Transverse colon (tissue), 4 donors: ENCODE results near the gene PHF10. TPM values are rescaled to one million over a fixed set of nuclear protein-coding genes. Genes with fewer than 3 reads are reported as not detected.

Experiments
- DNase-seq: peaks from one replicate; pipeline ENCODE4 v3.0.0-alpha.2; 2019
- H3K27ac ChIP-seq, 4 donors: fragments of 200-600 bp; sonication (generic); 2 replicates each; pipeline ENCODE4 v1.5.1; 2016 to 2018; ENCODE audit warnings: inconsistent platforms in 4 of 4
- H3K27me3 ChIP-seq: fragments of 200-600 bp; sonication (generic); 2 replicates; pipeline ENCODE4 v1.5.1; 2017; ENCODE audit warnings: inconsistent platforms
- H3K36me3 ChIP-seq, 4 donors: fragments of 200-600 bp; sonication (generic); 2 replicates each; pipeline ENCODE4 v1.5.1; 2017 to 2019; ENCODE audit warnings: inconsistent platforms in 4 of 4
- H3K4me1 ChIP-seq, 4 donors: fragments of 200-600 bp; sonication (generic); 2 replicates each; pipeline ENCODE4 v1.5.1; 2017 to 2020; ENCODE audit warnings: inconsistent platforms in 4 of 4
- H3K4me3 ChIP-seq, 4 donors: fragments of 200-600 bp; sonication (generic); 1 replicate in 1 of 4; 2 replicates in 3 of 4; pipeline versions ENCODE4 v1.5.1 to v1.6.1; 2017 to 2019; ENCODE audit warnings: inconsistent platforms in 4 of 4
- H3K9me3 ChIP-seq, 2 donors: fragments of 200-600 bp; sonication (generic); 2 replicates each; pipeline ENCODE4 v1.5.1; 2017 to 2019; ENCODE audit warnings: inconsistent platforms in 2 of 2
- EP300 ChIP-seq: sonication (generic); formaldehyde crosslinking; IDR thresholded peaks from one replicate; pipeline ENCODE4 v1.6.1; 2017; ENCODE audit warnings: antibody characterized with exemption, low read depth
- POLR2A ChIP-seq: fragments of 450-650 bp; IDR thresholded peaks from one replicate; pipeline ENCODE4 v1.6.1; 2016; ENCODE audit warnings: antibody characterized with exemption, mild to moderate bottlenecking, moderate library complexity
- POLR2AphosphoS5 ChIP-seq, 3 donors: sonication (generic); formaldehyde crosslinking; IDR thresholded peaks; one replicate each; pipeline ENCODE4 v1.6.1; 2016; ENCODE audit warnings: antibody characterized with exemption in 3 of 3
- WGBS, 2 donors: methylation state at CpG; one replicate each; pipeline ENCODE4 v1.1.5; 2018; ENCODE audit warnings: low coverage in 1 of 2; 5-methylcytosine and 5-hydroxymethylcytosine counted together
- in situ Hi-C, 4 donors: fragments of 200-750 bp; cut with MboI; loops; one replicate each; pipeline versions ENCODE4 v1.15.0 to v1.15.1; 2017; ENCODE audit warnings: low sequenced_read_pairs in 3 of 4, low pct_ligation_motif_present in 1 of 4, low pct_unique_long_range_greater_than_20kb in 1 of 4
- intact Hi-C: fragments of 100-400 bp; cut with DNase I; formaldehyde crosslinking; loops from one replicate; pipeline ENCODE4 v1.15.1; 2023; ENCODE audit warnings: low total_unique reads
- total RNA-seq, 4 donors: library from RNA; depleted of rRNA; stranded (reverse); fragments of >200 nt; gene quantifications; one replicate each; pipeline ENCODE4 v1.1.0, GENCODE V29; 2016
- TF ChIP-seq, protein P1 (sequence below), 5 experiments: fragments of 200-600 bp in 3 of 5; fragments of 450-650 bp in 2 of 5; sonication (generic) in 3 of 5; IDR thresholded peaks; 1 replicate in 2 of 5; 2 replicates in 3 of 5; pipeline ENCODE4 v1.5.1; 2016 to 2017; ENCODE audit warnings: antibody characterized with exemption in 5 of 5, inconsistent platforms in 3 of 5, mild to moderate bottlenecking in 2 of 5, moderate library complexity in 1 of 5

The PHF10 gene
- total RNA-seq, 4 donors from 2014 or later = 21.3 to 49.9 (median 25.3) TPM

DNA sequence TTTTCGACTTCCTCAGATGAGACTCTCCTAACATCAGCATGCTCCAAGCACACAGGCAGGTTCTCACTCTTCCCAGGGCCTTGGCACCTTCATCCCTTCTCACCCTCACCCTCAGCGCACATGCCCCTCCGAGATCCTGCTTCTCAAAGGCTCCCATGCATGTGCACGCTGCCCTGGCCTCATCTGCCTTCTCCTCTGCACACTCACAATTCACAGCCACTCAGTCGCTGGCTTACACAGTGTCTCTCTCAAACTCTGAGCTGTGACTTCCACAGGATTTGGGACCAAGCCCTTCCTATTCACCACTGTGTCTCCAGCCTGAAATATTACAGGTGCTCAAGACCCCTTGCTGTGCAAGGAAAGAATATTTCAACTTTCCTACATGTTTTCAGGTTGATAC, 52.7 kb downstream of the PHF10 start:
- WGBS, 2 donors = 94 to 95% methylated on average over 5 of the region's 5 CpGs
- in situ Hi-C loops (no loop called here), intact Hi-C loops (no loop called here)
- Histone ChIP-seq H3K27me3 (no peaks in the 10 kb centered on the region), H3K27ac (no peak overlapping the region), H3K36me3 (peaks cover 0 to 1% (median 0%) of the 10 kb centered on the region in 4 donors), H3K4me1 (no peaks in the 10 kb centered on the region), H3K4me3 (no peak overlapping the region), H3K9me3 (no peaks in the 10 kb centered on the region)
- TF ChIP-seq POLR2A (no peak), EP300 (no peak), POLR2AphosphoS5 (IDR thresholded peaks at IDR 0.05) (no peak)
- TF ChIP-seq, protein P1, sequence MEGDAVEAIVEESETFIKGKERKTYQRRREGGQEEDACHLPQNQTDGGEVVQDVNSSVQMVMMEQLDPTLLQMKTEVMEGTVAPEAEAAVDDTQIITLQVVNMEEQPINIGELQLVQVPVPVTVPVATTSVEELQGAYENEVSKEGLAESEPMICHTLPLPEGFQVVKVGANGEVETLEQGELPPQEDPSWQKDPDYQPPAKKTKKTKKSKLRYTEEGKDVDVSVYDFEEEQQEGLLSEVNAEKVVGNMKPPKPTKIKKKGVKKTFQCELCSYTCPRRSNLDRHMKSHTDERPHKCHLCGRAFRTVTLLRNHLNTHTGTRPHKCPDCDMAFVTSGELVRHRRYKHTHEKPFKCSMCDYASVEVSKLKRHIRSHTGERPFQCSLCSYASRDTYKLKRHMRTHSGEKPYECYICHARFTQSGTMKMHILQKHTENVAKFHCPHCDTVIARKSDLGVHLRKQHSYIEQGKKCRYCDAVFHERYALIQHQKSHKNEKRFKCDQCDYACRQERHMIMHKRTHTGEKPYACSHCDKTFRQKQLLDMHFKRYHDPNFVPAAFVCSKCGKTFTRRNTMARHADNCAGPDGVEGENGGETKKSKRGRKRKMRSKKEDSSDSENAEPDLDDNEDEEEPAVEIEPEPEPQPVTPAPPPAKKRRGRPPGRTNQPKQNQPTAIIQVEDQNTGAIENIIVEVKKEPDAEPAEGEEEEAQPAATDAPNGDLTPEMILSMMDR (IDR thresholded peaks at IDR 0.05) = no peak
- no peak for DNase-seq

DNA sequence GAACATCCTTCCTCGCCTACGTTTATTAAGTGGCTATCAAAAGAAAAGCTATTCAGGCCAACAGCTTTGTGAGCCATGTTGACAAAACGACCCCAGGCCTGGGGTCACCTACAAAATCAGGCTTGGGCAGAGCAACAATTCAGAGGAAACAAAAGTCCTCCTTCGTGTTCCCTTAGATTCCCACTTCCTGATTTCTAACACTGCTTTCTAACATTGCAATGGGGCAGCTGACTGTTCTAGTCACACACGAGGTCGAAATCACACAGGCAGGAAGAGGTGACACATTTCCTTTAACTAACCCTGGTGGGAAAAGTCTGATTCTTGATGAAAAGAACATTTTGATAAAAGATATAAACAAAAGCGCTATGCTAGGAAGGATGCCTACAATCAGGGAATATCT, 54.4 kb downstream of the PHF10 start:
- in situ Hi-C loops = no loop called here
- WGBS, 2 donors = 63 to 64% methylated on average over 7 of the region's 7 CpGs

DNA sequence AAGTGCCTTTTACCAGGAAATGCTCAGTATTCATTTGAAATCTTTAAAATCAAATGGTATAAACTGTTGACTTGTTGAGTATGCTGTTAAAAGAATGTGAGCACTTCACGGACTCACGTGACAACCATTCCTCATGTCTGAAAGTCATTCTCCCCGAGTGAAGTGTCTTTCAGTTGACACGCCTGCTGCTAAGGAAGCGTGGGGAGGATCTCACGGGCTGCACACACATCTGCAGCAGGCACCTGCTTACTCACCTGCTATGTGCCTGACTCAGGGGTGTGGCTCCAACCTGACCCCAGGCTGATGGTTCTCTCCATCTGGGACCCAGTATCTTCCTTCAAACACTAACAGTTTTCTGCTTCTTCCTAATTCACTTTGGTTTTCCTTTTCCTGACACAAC, 55.2 kb downstream of the PHF10 start:
- in situ Hi-C loops = no loop called here
- Histone ChIP-seq H3K4me3 (no peak overlapping the region), H3K27ac (no peak overlapping the region), H3K36me3 (peaks cover 0 to 1% (median 0%) of the 10 kb centered on the region in 4 donors), H3K9me3 (no peaks in the 10 kb centered on the region), H3K27me3 (no peaks in the 10 kb centered on the region), H3K4me1 (no peaks in the 10 kb centered on the region)
- no peak for TF ChIP-seq POLR2AphosphoS5 (IDR thresholded peaks at IDR 0.05)
- TF ChIP-seq, protein P1 (IDR thresholded peaks at IDR 0.05) = no peak
- no peak for TF ChIP-seq POLR2A
- TF ChIP-seq EP300 = no peak
- intact Hi-C loops = no loop called here
- no peak for DNase-seq
- 88 to 93% methylated on average over 6 of the region's 6 CpGs for WGBS, 2 donors

More for the DNA sequence above, 54.4 kb downstream of the PHF10 start:
- H3K36me3 ChIP-seq = peaks cover 0 to 1% (median 0%) of the 10 kb centered on the region in 4 donors
- no peaks in the 10 kb centered on the region for H3K4me1 ChIP-seq
- intact Hi-C loops = no loop called here
- DNase-seq = no peak
- no peak overlapping the region for H3K4me3 ChIP-seq
- no peaks in the 10 kb centered on the region for H3K27me3 ChIP-seq
- TF ChIP-seq, protein P1 (IDR thresholded peaks at IDR 0.05) = no peak
- TF ChIP-seq POLR2AphosphoS5 (IDR thresholded peaks at IDR 0.05) (no peak), POLR2A (no peak), EP300 (no peak)
- H3K27ac ChIP-seq = peak overlapping the region in 2 of 4 donors; percentile 8 to 21
- no peaks in the 10 kb centered on the region for H3K9me3 ChIP-seq

DNA sequence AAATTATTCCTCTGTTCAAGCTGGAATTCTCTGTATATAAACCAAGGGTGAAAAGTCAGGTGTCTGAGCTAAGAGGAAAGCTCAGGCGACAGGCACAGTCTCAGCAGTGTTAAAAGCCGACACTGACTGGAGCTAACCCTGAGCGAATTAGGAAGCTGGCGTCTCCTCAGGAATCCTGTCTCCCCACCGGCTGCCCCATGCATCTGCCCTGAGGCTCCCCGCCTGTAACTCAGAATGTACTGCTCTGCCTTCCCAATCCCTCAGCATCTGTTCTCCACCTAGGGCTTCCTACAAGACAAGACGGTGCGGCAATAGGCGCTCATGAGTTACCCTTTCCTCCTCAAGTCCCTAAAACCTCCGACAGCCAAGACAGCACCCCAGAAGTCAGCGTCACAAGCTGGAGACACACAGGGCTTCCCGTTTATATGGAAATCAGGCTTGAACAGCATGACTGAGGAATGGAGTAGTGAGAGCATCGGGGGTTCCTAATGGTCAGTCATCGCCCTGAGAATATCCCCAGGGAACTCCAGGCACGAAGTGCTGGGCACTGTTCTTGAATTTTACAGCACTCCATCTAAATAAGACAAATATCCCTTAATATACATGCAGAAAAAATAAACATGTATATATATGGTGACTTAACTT, 56.0 kb downstream of the PHF10 start:
- Histone ChIP-seq H3K27ac (no peak overlapping the region), H3K9me3 (no peaks in the 10 kb centered on the region), H3K36me3 (peaks cover 0 to 1% (median 0%) of the 10 kb centered on the region in 4 donors), H3K4me3 (no peak overlapping the region), H3K27me3 (no peaks in the 10 kb centered on the region), H3K4me1 (no peaks in the 10 kb centered on the region)
- 94 to 95% methylated on average over 9 to 15 of the region's 15 CpGs for WGBS, 2 donors
- no peak for TF ChIP-seq POLR2AphosphoS5 (IDR thresholded peaks at IDR 0.05)
- in situ Hi-C loops = no loop called here
- intact Hi-C loops = no loop called here
- no peak for DNase-seq

DNA sequence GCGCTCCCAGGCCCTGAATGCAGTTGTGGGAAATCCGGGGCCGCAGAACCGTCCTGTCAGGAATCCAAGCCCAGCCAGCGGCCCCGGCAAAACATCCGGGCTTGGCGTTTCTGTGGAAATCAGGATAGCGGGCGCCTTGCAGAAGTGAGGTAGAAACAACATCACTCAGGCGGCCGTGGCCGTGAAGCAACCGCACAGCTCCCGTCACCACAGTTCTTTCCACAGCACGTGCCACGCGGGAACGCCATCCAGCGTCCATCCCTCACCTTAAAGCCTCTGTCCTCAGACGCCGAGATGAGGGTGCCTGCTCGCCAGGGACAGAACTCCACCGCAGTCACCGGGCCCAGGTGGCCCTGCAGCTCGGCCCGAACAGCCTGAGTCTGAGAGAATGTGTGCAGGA, 56.6 kb downstream of the PHF10 start:
- no peak for TF ChIP-seq POLR2A
- TF ChIP-seq, protein P1 (IDR thresholded peaks at IDR 0.05) = no peak
- TF ChIP-seq EP300 = no peak
- no peak for TF ChIP-seq POLR2AphosphoS5 (IDR thresholded peaks at IDR 0.05)
- H3K27me3 ChIP-seq = no peaks in the 10 kb centered on the region
- DNase-seq = no peak
- peaks cover 0 to 1% (median 0%) of the 10 kb centered on the region in 4 donors for H3K36me3 ChIP-seq
- no peak overlapping the region for H3K4me3 ChIP-seq
- intact Hi-C loops (no loop called here), in situ Hi-C loops (no loop called here)
- no peaks in the 10 kb centered on the region for H3K4me1 ChIP-seq
- no peaks in the 10 kb centered on the region for H3K9me3 ChIP-seq
- 97 to 100% methylated on average over 4 to 27 of the region's 27 CpGs for WGBS, 2 donors
- H3K27ac ChIP-seq = no peak overlapping the region
